Loucy (cell line): Measurements from ENCODE around the gene MS4A8.

Source experiments
- H2AFZ ChIP-seq: fragments of 200-600 bp; sonication (generic); 2 replicates; pipeline ENCODE4 v1.6.0; 2016; ENCODE audit warnings: antibody characterized with exemption, mild to moderate bottlenecking, low read length, moderate library complexity
- H3F3A ChIP-seq: fragments of 200-600 bp; 2 replicates; pipeline ENCODE4 v1.6.0; 2016; ENCODE audit warnings: antibody characterized with exemption, low read depth, mild to moderate bottlenecking
- H3K27me3 ChIP-seq: fragments of 200-600 bp; sonication (generic); 2 replicates; pipeline ENCODE4 v1.6.1; 2014; ENCODE audit warnings: low read length, mild to moderate bottlenecking; ENCODE audit not compliant: insufficient read depth, poor library complexity, severe bottlenecking
- H3K36me3 ChIP-seq: fragments of 200-600 bp; sonication (generic); 2 replicates; pipeline ENCODE4 v1.6.1; 2016; ENCODE audit warnings: low read length; ENCODE audit not compliant: insufficient read depth
- H3K4me1 ChIP-seq: fragments of 200-600 bp; sonication (generic); 2 replicates; pipeline ENCODE4 v1.5.1; 2014; ENCODE audit warnings: low read length, mild to moderate bottlenecking; ENCODE audit not compliant: insufficient read depth, poor library complexity, severe bottlenecking
- H3K4me2 ChIP-seq: fragments of 200-600 bp; sonication (generic); 2 replicates; pipeline ENCODE4 v1.6.0; 2014; ENCODE audit warnings: antibody characterized with exemption, low read length, low read depth, mild to moderate bottlenecking; ENCODE audit not compliant: poor library complexity, severe bottlenecking
- H3K4me3 ChIP-seq: fragments of 200-600 bp; sonication (generic); 2 replicates; pipeline ENCODE4 v1.5.1; 2014; ENCODE audit warnings: low read length, mild to moderate bottlenecking, mixed read lengths; ENCODE audit not compliant: poor library complexity, severe bottlenecking
- H3K79me2 ChIP-seq: fragments of 200-600 bp; sonication (generic); 2 replicates; pipeline ENCODE4 v1.6.1; 2014; ENCODE audit warnings: low read length; ENCODE audit not compliant: insufficient read depth
- H3K9ac ChIP-seq: fragments of 200-600 bp; sonication (generic); 2 replicates; pipeline ENCODE4 v1.6.0; 2014; ENCODE audit warnings: mild to moderate bottlenecking, low read depth, low read length, moderate library complexity; ENCODE audit not compliant: poor library complexity, severe bottlenecking
- H3K9me2 ChIP-seq: fragments of 200-600 bp; sonication (generic); replicated peaks from 2 replicates; pipeline ENCODE4 v1.6.1; 2016; ENCODE audit warnings: low read depth, low read length, mixed read lengths
- H3K9me3 ChIP-seq: fragments of 200-600 bp; sonication (generic); 2 replicates; pipeline ENCODE4 v1.6.1; 2014; ENCODE audit warnings: mild to moderate bottlenecking, antibody characterized with exemption, low read length, low read depth; ENCODE audit not compliant: insufficient read depth
- H4K20me1 ChIP-seq: fragments of 200-600 bp; sonication (generic); 2 replicates; pipeline ENCODE4 v1.6.0; 2014; ENCODE audit warnings: antibody characterized with exemption, low read length, mild to moderate bottlenecking; ENCODE audit not compliant: insufficient read depth, poor library complexity, severe bottlenecking
- CTCF ChIP-seq: fragments of 200-600 bp; sonication (generic); conservative IDR thresholded peaks from 2 replicates; pipeline ENCODE4 v1.5.1; 2014; ENCODE audit warnings: mild to moderate bottlenecking, antibody characterized with exemption, low read length
- EZH2phosphoT487 ChIP-seq: fragments of 200-600 bp; IDR thresholded peaks from 2 replicates; pipeline ENCODE4 v1.6.1; 2018; ENCODE audit warnings: antibody characterized with exemption, mild to moderate bottlenecking, moderate library complexity, borderline replicate concordance

MS4A8 gene

GRCh38 chr11:60764879-60765278 lies 65.5 kb downstream of the MS4A8 start:
- Histone ChIP-seq H3K4me2 (no peak overlapping the region), H3K4me1 (peaks cover 4% of the 10 kb centered on the region), H3K79me2 (no peaks in the 10 kb centered on the region), H2AFZ (no peak overlapping the region), H3K9me3 (no peaks in the 10 kb centered on the region), H3K27me3 (no peaks in the 10 kb centered on the region), H3F3A (no peaks in the 10 kb centered on the region), H3K36me3 (no peaks in the 10 kb centered on the region), H3K9ac (no peak overlapping the region), H4K20me1 (no peaks in the 10 kb centered on the region), H3K4me3 (no peak overlapping the region), H3K9me2 (no peaks in the 10 kb centered on the region)
- TF ChIP-seq CTCF (no peak), EZH2phosphoT487 (no peak)

- Histone ChIP-seq H3K9me3 (no peaks in the 10 kb centered on the region), H3F3A (no peaks in the 10 kb centered on the region), H3K36me3 (no peaks in the 10 kb centered on the region), H3K9ac (no peak overlapping the region), H3K79me2 (no peaks in the 10 kb centered on the region), H4K20me1 (no peaks in the 10 kb centered on the region), H3K4me2 (no peak overlapping the region), H3K27me3 (no peaks in the 10 kb centered on the region), H3K4me1 (peaks cover 4% of the 10 kb centered on the region), H3K9me2 (no peaks in the 10 kb centered on the region), H3K4me3 (no peak overlapping the region), H2AFZ (no peak overlapping the region)
- TF ChIP-seq CTCF (no peak), EZH2phosphoT487 (no peak)
Observed at GRCh38 chr11:60765355-60765754, 65.9 kb downstream of the MS4A8 start.
